ENCODE measurements around the gene DERL3.

- TF ChIP-seq CTCF (IDR thresholded peaks at IDR 0.05; ENCODE audit: low read depth, low read length) (no peak), POLR2A (IDR thresholded peaks at IDR 0.05; ENCODE audit: extremely low read depth, insufficient read length) (peak; percentile 78)
Observed at GRCh38 chr22:23857606-23858483, 19.0 kb upstream of the DERL3 start, which contains the start of gene SLC2A11.

All from NB4 (cell line).